ENCODE results near the gene PLEKHO2.
"Not testable (repeated sequence)": the region's sequence is repeated elsewhere in the genome, so short reads cannot be mapped to it uniquely, and the experiment has no call there.

Gene PLEKHO2

DNA sequence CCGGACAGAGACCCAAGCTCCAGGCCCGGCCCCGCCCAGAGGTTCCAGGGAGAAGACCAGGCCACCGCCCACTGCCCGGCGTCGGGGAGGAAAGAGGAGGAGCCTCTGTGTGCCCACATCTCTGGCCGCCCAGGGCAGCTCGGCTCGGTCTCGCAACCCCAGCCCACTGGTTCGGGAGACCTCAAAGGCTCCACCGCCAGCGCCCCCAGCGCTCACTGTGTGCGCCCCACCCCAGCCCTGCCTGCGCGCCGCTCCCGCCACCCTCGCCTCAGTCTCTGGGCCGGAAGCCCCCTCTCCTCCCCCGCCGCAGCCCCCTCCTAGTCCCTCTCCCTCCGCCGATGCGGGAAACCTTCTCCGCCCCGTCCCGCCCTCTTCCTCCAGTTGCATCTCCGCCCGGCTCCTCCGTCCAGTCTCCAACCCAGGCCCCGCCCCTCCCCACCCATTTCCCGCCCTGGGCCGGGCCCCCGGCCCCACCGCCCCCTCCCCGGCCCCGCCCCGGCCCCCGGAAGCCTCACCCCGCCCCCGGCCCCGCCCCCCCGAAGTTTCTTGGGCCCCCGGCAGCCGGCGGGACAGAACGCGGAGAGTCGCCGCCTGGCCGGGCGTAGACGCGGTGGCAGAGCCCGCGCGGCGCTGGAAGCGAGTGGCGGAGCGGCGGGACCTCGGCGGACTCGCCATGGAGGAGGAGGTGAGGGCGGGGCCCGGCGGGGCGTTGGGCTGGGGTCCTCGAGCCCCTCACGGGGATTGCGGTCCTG, at the start of gene PLEKHO2:
Gene PLEKHO2 (plus strand): TSS at position 572 of the 752 bp plus-strand sequence. CDS start 102 bp downstream, at position 674.
- no peak for TF ChIP-seq Cebpa-rat (IDR thresholded peaks at IDR 0.05)
- Histone ChIP-seq H3K27ac (peak within 1 kb of the TSS; percentile 83 to 95 (median 89)), H4K20me1 (peaks cover 41 to 48% (median 42%) of the 10 kb centered on the region in 11 experiments), H3K4me2 (peak within 1 kb of the TSS; percentile 97 to 100 (median 99)), H3K27me3 (no peaks in the 10 kb centered on the region), H3K36me3 (peaks cover 0 to 30% (median 7%) of the 10 kb centered on the region in 11 experiments; a peak in 15 of 22 replicates), H3K4me1 (peaks cover 58 to 89% (median 85%) of the 10 kb centered on the region in 10 experiments), H3K4me3 (peak within 1 kb of the TSS; percentile 87 to 99 (median 96)), H3K9me3 (replicated peaks in 1 of 11) (no peaks in the 10 kb centered on the region), H3K9ac (peak within 1 kb of the TSS; percentile 93 to 98 (median 96))

DNA sequence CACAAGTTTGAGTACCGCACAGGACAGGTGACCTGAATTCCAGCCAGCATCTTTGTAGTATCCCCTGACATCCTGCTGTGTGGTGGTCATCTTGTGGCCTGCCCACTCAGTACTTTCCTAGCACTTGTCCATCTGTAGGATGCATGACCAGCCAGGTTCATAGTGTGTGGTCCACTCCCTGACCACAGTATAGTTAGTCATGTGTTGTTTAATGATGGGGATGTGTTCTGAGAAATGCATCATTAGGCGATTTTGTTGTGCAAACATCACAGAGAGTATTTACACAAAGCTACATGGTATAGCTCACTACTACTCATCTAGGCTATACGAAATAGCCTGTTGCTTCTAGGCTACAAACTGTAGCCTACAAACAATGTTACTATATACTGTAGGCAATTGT, 49.4 kb upstream of the PLEKHO2 start:
- Histone ChIP-seq H3K4me1 (no peaks in the 10 kb centered on the region), H3K27ac (no peak overlapping the region), H4K20me1 (no peaks in the 10 kb centered on the region), H3K9ac (no peak overlapping the region), H3K4me2 (no peak overlapping the region), H3K4me3 (no peak overlapping the region), H3K27me3 (no peaks in the 10 kb centered on the region), H3K36me3 (no peaks in the 10 kb centered on the region), H3K9me3 (replicated peaks in 1 of 11) (no peaks in the 10 kb centered on the region)
- TF ChIP-seq Cebpa-rat (IDR thresholded peaks at IDR 0.05) = no peak

GRCh38 chr15:64795299-64795698, 46.4 kb upstream of the PLEKHO2 start:
- not testable (repeated sequence) for H3K4me1 ChIP-seq; H3K36me3 ChIP-seq; H3K4me3 ChIP-seq; H3K9me3 ChIP-seq (replicated peaks in 1 of 11); H3K9ac ChIP-seq; H3K27ac ChIP-seq; H3K4me2 ChIP-seq; H3K27me3 ChIP-seq; H4K20me1 ChIP-seq
- peak in 1 of 11 experiments; percentile 21; a peak in 1 of 22 replicates for TF ChIP-seq Cebpa-rat (IDR thresholded peaks at IDR 0.05)

GRCh38 chr15:64795921-64796320, 45.8 kb upstream of the PLEKHO2 start:
- H3K27me3 ChIP-seq; H3K4me2 ChIP-seq; H3K4me3 ChIP-seq; H4K20me1 ChIP-seq; H3K36me3 ChIP-seq; H3K9me3 ChIP-seq (replicated peaks in 1 of 11); H3K4me1 ChIP-seq; H3K9ac ChIP-seq; H3K27ac ChIP-seq: not testable (repeated sequence)

DNA sequence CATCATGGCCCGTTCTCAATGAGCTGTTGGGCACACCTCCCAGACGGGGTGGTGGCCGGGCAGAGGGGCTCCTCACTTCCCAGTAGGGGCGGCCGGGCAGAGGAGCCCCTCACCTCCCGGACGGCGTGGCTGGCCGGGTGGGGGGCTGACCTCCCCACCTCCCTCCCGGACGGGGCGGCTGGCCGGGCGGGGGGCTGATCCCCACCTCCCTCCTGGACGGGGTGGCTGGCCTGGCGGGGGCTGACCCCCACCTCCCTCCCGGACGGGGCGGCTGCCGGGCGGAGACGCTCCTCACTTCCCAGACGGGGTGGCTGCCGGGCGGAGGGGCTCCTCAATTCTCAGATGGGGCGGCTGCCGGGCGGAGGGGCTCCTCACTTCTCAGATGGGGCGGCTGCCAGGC, 42.8 kb upstream of the PLEKHO2 start:
- not testable (repeated sequence) for H3K4me1 ChIP-seq; H4K20me1 ChIP-seq; H3K4me3 ChIP-seq; H3K27me3 ChIP-seq; H3K27ac ChIP-seq; H3K9me3 ChIP-seq (replicated peaks in 1 of 11); H3K9ac ChIP-seq; H3K36me3 ChIP-seq; H3K4me2 ChIP-seq

DNA sequence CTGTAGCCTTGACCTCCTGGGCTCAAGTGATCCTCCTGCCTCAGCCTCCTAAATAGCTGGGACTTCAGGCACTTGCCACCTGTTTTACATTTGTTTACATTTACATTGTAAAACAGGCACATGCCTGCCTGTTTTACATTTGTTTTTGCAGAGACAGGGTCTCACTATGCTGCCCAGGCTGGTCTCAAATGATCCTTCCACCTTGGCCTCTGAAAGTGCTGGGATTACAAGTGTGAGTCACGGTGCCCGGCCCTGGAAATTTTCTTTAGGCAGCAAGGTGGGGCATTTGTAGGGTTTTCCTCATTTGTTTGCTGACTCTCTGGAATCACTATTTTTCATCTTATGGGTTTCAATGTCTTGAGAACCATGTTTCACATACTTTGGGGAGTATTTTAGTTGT, 41.2 kb upstream of the PLEKHO2 start:
- no peak overlapping the region for H3K4me3 ChIP-seq
- H4K20me1 ChIP-seq = no peaks in the 10 kb centered on the region
- H3K27ac ChIP-seq = no peak overlapping the region
- no peak overlapping the region for H3K4me2 ChIP-seq
- TF ChIP-seq Cebpa-rat (IDR thresholded peaks at IDR 0.05) = no peak
- no peak overlapping the region for H3K9ac ChIP-seq
- no peaks in the 10 kb centered on the region for H3K4me1 ChIP-seq
- no peaks in the 10 kb centered on the region for H3K27me3 ChIP-seq
- H3K9me3 ChIP-seq (replicated peaks in 1 of 11) = no peaks in the 10 kb centered on the region; a peak in 1 of 22 replicates
- no peaks in the 10 kb centered on the region for H3K36me3 ChIP-seq

DNA sequence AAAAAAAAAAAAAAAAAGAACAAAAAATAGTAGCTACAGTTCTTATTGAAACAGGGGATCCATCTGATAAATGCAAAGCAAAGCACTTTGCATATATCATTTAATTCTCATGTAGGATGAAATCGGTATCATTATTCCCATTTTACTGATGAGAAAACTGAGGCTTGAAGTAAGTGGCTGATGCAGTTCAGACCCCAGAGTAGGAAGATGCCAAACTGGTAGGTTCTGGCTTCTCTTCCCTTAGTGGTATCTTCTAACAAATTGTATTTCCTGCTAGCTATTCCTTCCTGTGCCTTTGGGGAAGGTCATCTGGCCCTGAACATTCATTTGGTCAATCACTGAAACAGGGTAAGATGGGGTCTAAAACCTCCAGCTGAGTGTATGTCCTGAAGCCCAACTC, 38.2 kb upstream of the PLEKHO2 start:
- no peak overlapping the region for H3K4me3 ChIP-seq
- no peaks in the 10 kb centered on the region for H4K20me1 ChIP-seq
- H3K4me2 ChIP-seq = no peak overlapping the region
- H3K9ac ChIP-seq = no peak overlapping the region
- H3K36me3 ChIP-seq = no peaks in the 10 kb centered on the region
- peaks cover 0 to 5% (median 0%) of the 10 kb centered on the region in 10 experiments; a peak in 3 of 20 replicates for H3K4me1 ChIP-seq
- no peak overlapping the region for H3K27ac ChIP-seq
- H3K27me3 ChIP-seq = no peaks in the 10 kb centered on the region
- TF ChIP-seq Cebpa-rat (IDR thresholded peaks at IDR 0.05) = no peak
- H3K9me3 ChIP-seq (replicated peaks in 1 of 11) = no peaks in the 10 kb centered on the region; a peak in 1 of 22 replicates

DNA sequence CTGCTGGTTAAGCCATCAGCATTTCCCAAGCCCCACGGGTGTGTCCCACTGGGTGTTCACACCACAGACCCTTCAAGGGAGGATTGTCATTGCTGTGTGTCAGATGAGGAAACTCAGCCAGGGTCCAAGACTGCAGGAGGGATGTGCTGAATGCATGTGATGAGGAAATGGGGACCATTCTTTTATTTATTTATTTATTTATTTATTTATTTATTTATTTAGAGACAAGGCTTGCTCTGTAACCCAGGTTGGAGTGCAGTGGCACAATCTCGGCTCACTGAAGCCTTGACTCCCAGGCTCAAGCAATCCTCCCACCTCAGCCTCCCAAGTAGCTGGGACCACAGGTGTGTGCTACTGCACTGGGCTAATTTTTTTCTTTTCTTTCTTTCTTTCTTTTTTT, 37.1 kb upstream of the PLEKHO2 start:
- TF ChIP-seq Cebpa-rat (IDR thresholded peaks at IDR 0.05) = no peak
- Histone ChIP-seq H3K27me3 (no peaks in the 10 kb centered on the region), H3K4me3 (no peak overlapping the region), H4K20me1 (no peaks in the 10 kb centered on the region), H3K9me3 (replicated peaks in 1 of 11) (no peaks in the 10 kb centered on the region; a peak in 1 of 22 replicates), H3K9ac (no peak overlapping the region), H3K27ac (no peak overlapping the region), H3K36me3 (no peaks in the 10 kb centered on the region), H3K4me2 (no peak overlapping the region), H3K4me1 (peaks cover 0 to 10% (median 4%) of the 10 kb centered on the region in 10 experiments; a peak in 6 of 20 replicates)

- Histone ChIP-seq H4K20me1 (no peaks in the 10 kb centered on the region), H3K9ac (no peak overlapping the region), H3K9me3 (replicated peaks in 1 of 11) (no peaks in the 10 kb centered on the region), H3K27ac (no peak overlapping the region), H3K4me2 (no peak overlapping the region), H3K27me3 (no peaks in the 10 kb centered on the region), H3K4me1 (peaks cover 5 to 29% (median 21%) of the 10 kb centered on the region in 10 experiments; a peak in 18 of 20 replicates), H3K36me3 (no peaks in the 10 kb centered on the region), H3K4me3 (no peak overlapping the region)
- TF ChIP-seq Cebpa-rat (IDR thresholded peaks at IDR 0.05) = no peak
These were observed 35.2 kb upstream of the PLEKHO2 start for GRCh38 chr15:64806509-64806908.

GRCh38 chr15:64807051-64807749, 34.5 kb upstream of the PLEKHO2 start:
- no peaks in the 10 kb centered on the region for H4K20me1 ChIP-seq
- H3K36me3 ChIP-seq = no peaks in the 10 kb centered on the region
- no peak overlapping the region for H3K27ac ChIP-seq
- no peak overlapping the region for H3K9ac ChIP-seq
- H3K9me3 ChIP-seq (replicated peaks in 1 of 11) = no peaks in the 10 kb centered on the region
- no peak for TF ChIP-seq Cebpa-rat (IDR thresholded peaks at IDR 0.05)
- no peak overlapping the region for H3K4me2 ChIP-seq
- no peaks in the 10 kb centered on the region for H3K27me3 ChIP-seq
- no peak overlapping the region for H3K4me3 ChIP-seq
- H3K4me1 ChIP-seq = peaks cover 6 to 36% (median 28%) of the 10 kb centered on the region in 10 experiments; a peak in 18 of 20 replicates
